Neural progenitor cell (in vitro differentiated cells): ENCODE measurements around the gene CFAP119.

Source experiments
- EZH2 ChIP-seq: fragments of 200-600 bp; sonication (generic); IDR thresholded peaks from 2 replicates; pipeline ENCODE4 v1.6.1; 2017; ENCODE audit warnings: antibody characterized with exemption, mild to moderate bottlenecking, moderate library complexity
- EZH2phosphoT487 ChIP-seq: fragments of 200-600 bp; sonication (generic); IDR thresholded peaks from 2 replicates; pipeline ENCODE4 v1.6.1; 2017; ENCODE audit warnings: antibody characterized with exemption
- TF ChIP-seq, protein P1 (sequence below): fragments of 200-600 bp; sonication (generic); IDR thresholded peaks from 2 replicates; pipeline ENCODE4 v1.5.1; 2017; ENCODE audit warnings: antibody characterized with exemption, mild to moderate bottlenecking

DNA sequence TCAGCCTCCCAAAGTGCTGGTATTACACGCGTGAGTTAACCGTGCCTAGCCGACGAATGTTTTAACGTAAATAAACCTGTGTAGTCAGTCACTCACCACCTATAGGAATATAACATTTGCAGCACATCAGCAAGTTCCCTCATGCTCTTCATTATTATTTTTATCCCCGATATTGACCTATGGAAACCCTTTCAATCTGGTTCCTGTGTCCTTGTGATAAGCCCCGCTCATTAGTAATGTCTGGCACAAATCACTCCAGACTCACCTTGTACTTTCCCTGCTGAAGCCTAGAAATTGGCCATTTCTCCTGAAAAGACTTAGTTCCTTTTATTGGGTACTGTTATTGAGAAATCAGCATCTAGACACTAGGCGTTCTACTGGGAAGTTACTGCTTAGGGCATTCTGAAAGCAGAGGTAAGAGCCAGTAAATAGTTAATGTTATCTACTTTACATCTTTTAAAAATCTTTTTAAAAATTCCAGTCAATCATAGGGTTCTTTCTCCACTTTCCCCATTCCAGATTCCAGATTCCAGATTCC lies 15.2 kb downstream of the CFAP119 start:
- no peak for TF ChIP-seq EZH2
- TF ChIP-seq, protein P1, sequence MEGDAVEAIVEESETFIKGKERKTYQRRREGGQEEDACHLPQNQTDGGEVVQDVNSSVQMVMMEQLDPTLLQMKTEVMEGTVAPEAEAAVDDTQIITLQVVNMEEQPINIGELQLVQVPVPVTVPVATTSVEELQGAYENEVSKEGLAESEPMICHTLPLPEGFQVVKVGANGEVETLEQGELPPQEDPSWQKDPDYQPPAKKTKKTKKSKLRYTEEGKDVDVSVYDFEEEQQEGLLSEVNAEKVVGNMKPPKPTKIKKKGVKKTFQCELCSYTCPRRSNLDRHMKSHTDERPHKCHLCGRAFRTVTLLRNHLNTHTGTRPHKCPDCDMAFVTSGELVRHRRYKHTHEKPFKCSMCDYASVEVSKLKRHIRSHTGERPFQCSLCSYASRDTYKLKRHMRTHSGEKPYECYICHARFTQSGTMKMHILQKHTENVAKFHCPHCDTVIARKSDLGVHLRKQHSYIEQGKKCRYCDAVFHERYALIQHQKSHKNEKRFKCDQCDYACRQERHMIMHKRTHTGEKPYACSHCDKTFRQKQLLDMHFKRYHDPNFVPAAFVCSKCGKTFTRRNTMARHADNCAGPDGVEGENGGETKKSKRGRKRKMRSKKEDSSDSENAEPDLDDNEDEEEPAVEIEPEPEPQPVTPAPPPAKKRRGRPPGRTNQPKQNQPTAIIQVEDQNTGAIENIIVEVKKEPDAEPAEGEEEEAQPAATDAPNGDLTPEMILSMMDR = no peak
- TF ChIP-seq EZH2phosphoT487 = no peak
